B cell (primary cell): ENCODE results near the gene LENG1. TPM values are rescaled to one million over a fixed set of nuclear protein-coding genes. Genes with fewer than 3 reads are reported as not detected.

Experiments used
- ATAC-seq: fragments of 200-7000 bp; cut with Tn5 transposase; one replicate; pipeline ENCODE4 v1.10.0; 2021; ENCODE audit warnings: low read depth, mild to moderate bottlenecking, moderate number of reproducible peaks, moderate library complexity
- CTCF ChIA-PET: fragments of 350-600 bp; sonication (Branson Sonifier 250); formaldehyde crosslinking; loops from one replicate; lab custom pipeline; 2021; ENCODE audit warnings: antibody characterized with exemption, inconsistent platforms; lab: Charles Lee
- POLR2A ChIA-PET: fragments of 350-600 bp; sonication (Branson Sonifier 250); formaldehyde crosslinking; loops from one replicate; lab custom pipeline; 2021; ENCODE audit warnings: antibody characterized with exemption; lab: Charles Lee
- DNase-seq: peaks from one replicate; pipeline ENCODE4 v3.0.0; 2013
- H2AFZ ChIP-seq: 2 replicates; pipeline ENCODE4 v1.6.1; 2012; ENCODE audit warnings: mild to moderate bottlenecking, low read depth, low read length; ENCODE audit not compliant: insufficient read depth, poor library complexity, severe bottlenecking
- H3K27ac ChIP-seq, 2 donors: 1 replicate in 1 of 2; 2 replicates in 1 of 2; pipeline ENCODE4 v1.5.1; 2012 to 2013; ENCODE audit warnings: low read length in 2 of 2, mild to moderate bottlenecking in 2 of 2, moderate library complexity in 1 of 2
- H3K27me3 ChIP-seq, 4 experiments: fragments of 200-600 bp in 1 of 4; sonication (generic) in 1 of 4; replicated peaks in 1 of 4; 1 replicate in 2 of 4; 2 replicates in 2 of 4; pipeline versions ENCODE4 v1.6.1 to v1.7.0; 2013 to 2016; ENCODE audit warnings: low read length in 3 of 4, mild to moderate bottlenecking in 2 of 4, mixed read lengths in 1 of 4, moderate library complexity in 1 of 4; ENCODE audit not compliant: insufficient read depth in 4 of 4, control insufficient read depth in 3 of 4; ENCODE audit errors: control extremely low read depth in 1 of 4
- H3K36me3 ChIP-seq, 2 experiments: replicated peaks in 1 of 2; 1 replicate in 1 of 2; 2 replicates in 1 of 2; pipeline versions ENCODE4 v1.6.1 to v1.7.1; 2013; ENCODE audit warnings: low read length in 1 of 2; ENCODE audit not compliant: insufficient read depth in 2 of 2, control insufficient read depth in 1 of 2; ENCODE audit errors: control extremely low read depth in 1 of 2, extremely low read depth in 1 of 2
- H3K4me1 ChIP-seq, 2 donors: fragments of 200-600 bp in 1 of 2; sonication (generic) in 1 of 2; 1 replicate in 1 of 2; 2 replicates in 1 of 2; pipeline versions ENCODE4 v1.5.1 to v1.6.1; 2013 to 2017; ENCODE audit warnings: low read length in 2 of 2; ENCODE audit not compliant: control insufficient read depth in 2 of 2, insufficient read depth in 2 of 2
- H3K4me2 ChIP-seq: replicated peaks from 2 replicates; pipeline ENCODE3; 2012; ENCODE audit warnings: mild to moderate bottlenecking, low read depth, low read length; ENCODE audit not compliant: poor library complexity, severe bottlenecking
- H3K4me3 ChIP-seq, 5 experiments: fragments of 200-600 bp in 1 of 5; sonication (generic) in 1 of 5; 1 replicate in 3 of 5; 2 replicates in 2 of 5; pipeline versions ENCODE4 v1.5.1 to v1.7.0; 2011 to 2016; ENCODE audit warnings: low read length in 4 of 5, mild to moderate bottlenecking in 4 of 5, low read depth in 2 of 5, control low read depth in 1 of 5, moderate library complexity in 1 of 5; ENCODE audit not compliant: insufficient read depth in 1 of 5; ENCODE audit errors: control extremely low read depth in 1 of 5, extremely low read depth in 1 of 5
- H3K79me2 ChIP-seq: fragments of 200-600 bp; sonication (generic); one replicate; pipeline ENCODE4 v1.6.0; 2016; ENCODE audit warnings: low read length; ENCODE audit not compliant: control insufficient read depth, insufficient read depth
- H3K9ac ChIP-seq: fragments of 200-600 bp; sonication (generic); 2 replicates; pipeline ENCODE4 v1.6.1; 2017; ENCODE audit warnings: mild to moderate bottlenecking, low read length, moderate library complexity
- H3K9me3 ChIP-seq, 3 donors: one replicate each; pipeline versions ENCODE4 v1.6.1 to v1.7.1; 2013; ENCODE audit warnings: low read length in 2 of 3; ENCODE audit not compliant: control insufficient read depth in 2 of 3, insufficient read depth in 1 of 3; ENCODE audit errors: control extremely low read depth in 1 of 3
- H4K20me1 ChIP-seq: 2 replicates; pipeline ENCODE4 v1.6.0; 2012; ENCODE audit warnings: mild to moderate bottlenecking, low read length; ENCODE audit not compliant: insufficient read depth, control insufficient read depth, poor library complexity, severe bottlenecking
- H3K27ac Mint-ChIP-seq: one replicate; pipeline ENCODE4 v1.8.0; 2021; ENCODE audit warnings: mixed read lengths
- H3K27me3 Mint-ChIP-seq: one replicate; pipeline ENCODE4 v1.8.0; 2021; ENCODE audit warnings: mixed read lengths
- H3K4me1 Mint-ChIP-seq: one replicate; pipeline ENCODE4 v1.8.0; 2021; ENCODE audit warnings: mixed read lengths
- H3K4me3 Mint-ChIP-seq: one replicate; pipeline ENCODE4 v1.8.0; 2021; ENCODE audit warnings: mixed read lengths
- H3K9me3 Mint-ChIP-seq: one replicate; pipeline ENCODE4 v1.8.0; 2022; ENCODE audit warnings: mixed read lengths; ENCODE audit not compliant: insufficient read depth
- CTCF ChIP-seq: fragments of 200-600 bp; IDR thresholded peaks from one replicate; pipeline ENCODE4 v1.8.0; 2022; ENCODE audit warnings: antibody characterized with exemption, mild to moderate bottlenecking
- EZH2 ChIP-seq: IDR thresholded peaks from 2 replicates; pipeline ENCODE4 v1.6.1; 2012; ENCODE audit warnings: borderline replicate concordance, low read depth, mild to moderate bottlenecking, moderate library complexity, low read length; ENCODE audit not compliant: insufficient read depth, poor library complexity, severe bottlenecking
- WGBS: methylation state at CpG from one replicate; pipeline ENCODE4 v1.1.5; 2013; ENCODE audit warnings: missing lambda C conversion rate; ENCODE audit not compliant: insufficient coverage; 5-methylcytosine and 5-hydroxymethylcytosine counted together
- intact Hi-C: fragments of 100-400 bp; cut with micrococcal nuclease; formaldehyde crosslinking; loops from one replicate; pipeline ENCODE4 v1.10.0; 2022
- polyA plus RNA-seq: library from polyadenylated mRNA; depleted of rRNA; stranded (reverse); fragments of >200 nt; gene quantifications from 2 replicates; pipeline ENCODE4 v1.2.3, GENCODE V29; 2012
- total RNA-seq, 2 donors: library from RNA; stranded (reverse); fragments of 120-200 nt in 1 of 2; gene quantifications; 1 replicate in 1 of 2; 2 replicates in 1 of 2; pipeline versions ENCODE4 v1.2.3 to v1.2.4, GENCODE V29; 2013 to 2022

LENG1 gene
- total and polyA plus RNA-seq, 2 donors (not counting 1 experiment from before 2014, with no cell fraction given), result 9.2 to 16.5 TPM

- no peak overlapping the region for H3K9ac ChIP-seq
- peaks cover 6 to 9% of the 10 kb centered on the region in 2 donors for H3K4me1 ChIP-seq
- DNase-seq, result no peak
- H3K9me3 ChIP-seq, result no peaks in the 10 kb centered on the region
- no peak overlapping the region for H3K27ac Mint-ChIP-seq
- H3K27ac ChIP-seq, result no peak overlapping the region
- POLR2A ChIA-PET, result interaction anchor here (0.7 kb wide), 1 partner anchor 12 kb away, joined by 4 read pairs; no protein-coding TSS in a partner anchor
- no peak overlapping the region for H2AFZ ChIP-seq
- no peak overlapping the region for H3K4me3 ChIP-seq
- CTCF ChIA-PET, result no interaction called here
- H3K27me3 Mint-ChIP-seq, result no peaks in the 10 kb centered on the region
- H3K4me3 Mint-ChIP-seq, result no peak overlapping the region
- H4K20me1 ChIP-seq, result peaks cover 12% of the 10 kb centered on the region
- no peaks in the 10 kb centered on the region for H3K27me3 ChIP-seq
- TF ChIP-seq EZH2, result no peak
- TF ChIP-seq CTCF, result no peak
- WGBS, result 33% methylated on average over 1 of the region's 6 CpGs
- H3K4me1 Mint-ChIP-seq, result peaks cover 16% of the 10 kb centered on the region
- H3K36me3 ChIP-seq, result peaks cover 2 to 37% of the 10 kb centered on the region in 2 experiments
- ATAC-seq, result no peak
- H3K79me2 ChIP-seq, result peaks cover 45% of the 10 kb centered on the region
- intact Hi-C loops, result loop anchor here (10.0 kb wide), 1 partner anchor 1005 kb away; the partner anchor contains the start of gene PPP1R12C
- H3K9me3 Mint-ChIP-seq, result no peaks in the 10 kb centered on the region
- no peak overlapping the region for H3K4me2 ChIP-seq
Measured at GRCh38 chr19:54109651-54110050, 49.9 kb downstream of the LENG1 start.

- Histone ChIP-seq H3K27ac (no peak overlapping the region), H4K20me1 (peaks cover 9% of the 10 kb centered on the region), H3K79me2 (peaks cover 51% of the 10 kb centered on the region), H3K9ac (no peak overlapping the region), H3K4me2 (no peak overlapping the region), H3K9me3 (no peaks in the 10 kb centered on the region), H3K27me3 (no peaks in the 10 kb centered on the region), H3K4me3 (no peak overlapping the region), H3K4me1 (peaks cover 1 to 2% of the 10 kb centered on the region in 2 donors), H2AFZ (no peak overlapping the region), H3K36me3 (peaks cover 2 to 37% of the 10 kb centered on the region in 2 experiments)
- ChIA-PET CTCF (interaction anchor here (1.7 kb wide), 1 partner anchor 13 kb away, joined by 4 read pairs; no protein-coding TSS in a partner anchor), POLR2A (no interaction called here)
- intact Hi-C loops, result no loop called here
- 100% methylated on average over 5 of the region's 7 CpGs for WGBS
- H3K27me3 Mint-ChIP-seq, result no peaks in the 10 kb centered on the region
- DNase-seq, result no peak
- no peak overlapping the region for H3K27ac Mint-ChIP-seq
- TF ChIP-seq EZH2, result no peak
- TF ChIP-seq CTCF, result no peak
- no peak overlapping the region for H3K4me3 Mint-ChIP-seq
- no peak for ATAC-seq
- no peaks in the 10 kb centered on the region for H3K9me3 Mint-ChIP-seq
- peaks cover 12% of the 10 kb centered on the region for H3K4me1 Mint-ChIP-seq
Measured at GRCh38 chr19:54108496-54108895, 51.0 kb downstream of the LENG1 start.
